CD4-positive, alpha-beta T cell treated with Interleukin-15 for 1 hour (primary cell): ENCODE results near the gene GMNN.
"Not testable (repeated sequence)": the region's sequence is repeated elsewhere in the genome, so short reads cannot be mapped to it uniquely, and the experiment has no call there.

Source experiments
- DNase-seq: peaks from one replicate; pipeline ENCODE4 v3.0.0-alpha.2; 2020

GMNN gene

DNA sequence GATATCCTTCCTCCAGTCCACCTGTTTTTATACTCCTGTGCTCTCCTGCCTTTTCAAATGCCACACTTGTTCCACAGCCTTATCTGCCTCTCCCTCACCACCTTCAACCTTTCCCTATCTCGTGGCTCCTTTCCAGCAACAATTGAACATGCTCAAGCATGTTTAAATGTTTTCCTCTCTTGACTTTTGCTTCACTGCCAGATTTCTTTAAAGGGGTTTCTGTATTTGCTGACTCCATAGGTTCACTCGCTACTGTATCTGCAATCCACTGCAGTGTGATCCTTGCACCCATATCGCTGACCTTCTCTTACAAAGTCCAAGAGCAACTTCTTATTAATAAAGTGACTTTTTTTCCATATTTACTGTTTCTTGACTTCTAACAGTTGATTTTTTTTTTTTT, 11.2 kb upstream of the GMNN start:
- no peak for DNase-seq

DNA sequence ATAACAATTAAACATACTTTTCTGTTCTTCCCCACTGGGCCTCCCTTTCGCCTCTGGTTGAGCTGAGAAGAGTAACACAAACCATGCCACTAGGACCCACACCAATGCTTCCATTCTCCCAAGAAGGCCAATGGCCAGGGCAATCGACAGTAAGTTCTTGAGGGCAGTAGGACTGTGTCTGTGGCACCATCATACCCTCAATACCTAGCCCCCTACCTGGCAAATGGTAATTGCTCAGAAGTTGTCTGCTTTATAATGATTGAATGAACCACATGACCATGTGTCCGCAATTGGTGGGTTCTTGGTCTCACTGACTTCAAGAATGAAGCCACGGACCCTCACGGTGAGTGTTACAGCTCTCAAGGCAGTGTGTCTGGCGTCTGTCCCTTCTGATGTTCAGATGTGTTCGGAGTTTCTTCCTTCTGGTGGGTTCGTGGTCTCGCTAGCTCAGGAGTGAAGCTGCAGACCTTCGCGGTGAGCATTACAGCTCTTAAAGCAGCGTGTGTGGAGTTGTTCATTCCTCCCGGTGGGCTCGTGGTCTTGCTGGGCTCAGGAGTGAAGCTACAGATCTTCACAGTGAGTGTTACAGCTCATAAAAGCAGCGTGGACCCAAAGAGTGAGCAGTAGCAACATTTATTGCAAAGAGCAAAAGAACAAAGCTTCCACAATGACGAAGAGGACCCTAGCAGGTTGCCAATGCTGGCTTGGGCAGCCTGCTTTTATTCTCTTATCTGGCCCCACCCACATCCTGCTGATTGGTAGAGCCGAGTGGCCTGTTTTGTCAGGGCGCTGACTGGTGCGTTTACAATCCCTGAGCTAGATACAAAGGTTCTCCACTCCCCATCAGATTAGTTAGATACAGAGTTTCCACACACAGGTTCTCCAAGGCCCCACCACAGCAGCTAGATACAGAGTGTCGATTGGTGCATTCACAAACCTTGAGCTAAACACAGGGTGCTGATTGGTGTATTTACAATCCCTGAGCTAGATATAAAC, 9.6 kb upstream of the GMNN start:
- not testable (repeated sequence) for DNase-seq

DNA sequence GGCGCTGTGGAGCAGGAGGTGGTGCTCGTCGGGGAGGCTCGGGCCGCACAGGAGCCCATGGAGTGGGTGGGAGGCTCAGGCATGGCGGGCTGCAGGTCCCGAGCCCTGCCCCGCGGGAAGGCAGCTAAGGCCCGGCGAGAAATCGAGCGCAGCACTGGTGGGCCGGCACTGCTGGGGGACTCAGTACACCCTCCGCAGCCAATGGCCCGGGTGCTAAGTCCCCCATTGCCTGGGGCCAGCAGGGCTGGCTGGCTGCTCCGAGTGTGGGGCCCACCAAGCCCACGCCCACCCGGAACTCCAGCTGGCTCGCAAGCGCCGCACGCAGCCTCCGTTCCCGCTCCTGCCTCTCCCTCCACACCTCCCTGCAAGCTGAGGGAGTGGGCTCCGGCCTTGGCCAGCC, 8.8 kb upstream of the GMNN start:
- DNase-seq = not testable (repeated sequence)

DNA sequence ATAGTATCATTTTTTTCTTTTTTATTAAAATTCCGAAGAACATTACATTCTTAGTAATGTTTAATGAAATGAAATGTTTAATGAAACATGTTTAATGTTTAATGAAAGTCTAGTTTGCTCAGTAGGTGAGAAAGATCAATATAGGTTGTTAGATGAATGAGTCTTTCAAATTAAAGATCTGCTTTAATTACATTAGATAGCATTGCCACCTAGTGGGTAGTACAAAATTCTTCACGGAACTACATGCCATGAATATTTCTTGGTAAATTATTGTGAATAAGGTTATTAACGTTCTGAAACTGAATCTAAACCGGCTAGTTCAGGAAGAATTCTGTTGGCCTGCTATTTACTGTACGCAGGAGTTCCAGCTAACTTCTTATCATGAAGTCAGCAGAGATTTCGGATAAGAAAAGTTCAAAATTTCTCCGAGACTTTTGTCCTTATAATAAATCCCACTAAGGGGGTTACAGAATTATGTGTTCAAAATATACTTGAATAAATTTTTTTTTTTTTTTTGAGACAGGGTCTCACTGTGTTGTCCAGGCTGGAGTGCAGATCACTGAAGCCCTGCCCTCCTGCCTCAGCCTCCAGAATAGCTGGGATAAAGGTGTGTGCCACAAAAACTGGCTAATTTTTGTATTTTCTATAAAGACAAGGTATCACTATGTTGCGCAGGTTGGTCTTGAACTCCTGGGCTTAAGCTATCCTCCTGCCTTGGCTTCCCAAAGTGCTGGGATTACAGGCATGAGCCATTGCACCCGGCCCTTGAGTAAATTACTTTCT, 7.9 kb upstream of the GMNN start:
- DNase-seq = no peak

DNA sequence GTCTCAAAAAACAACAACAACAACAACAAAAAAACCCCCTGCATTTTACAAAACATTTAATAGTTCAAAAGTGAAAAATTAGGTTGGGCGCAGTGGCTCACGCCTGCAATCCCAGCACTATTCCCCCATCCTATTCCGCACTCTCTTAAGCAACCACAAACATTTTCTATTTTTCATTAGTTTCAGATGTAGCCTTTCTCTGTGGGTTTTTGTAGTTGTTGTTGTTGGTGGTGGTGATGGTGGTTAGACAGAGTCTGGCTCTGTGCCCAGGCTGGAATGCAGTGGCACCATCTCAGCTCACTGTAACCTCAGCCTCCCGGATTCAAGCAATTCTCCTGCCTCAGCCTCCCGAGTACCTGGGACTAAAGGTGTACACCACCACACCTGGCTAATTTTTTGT, 6.4 kb upstream of the GMNN start:
- DNase-seq = no peak

DNA sequence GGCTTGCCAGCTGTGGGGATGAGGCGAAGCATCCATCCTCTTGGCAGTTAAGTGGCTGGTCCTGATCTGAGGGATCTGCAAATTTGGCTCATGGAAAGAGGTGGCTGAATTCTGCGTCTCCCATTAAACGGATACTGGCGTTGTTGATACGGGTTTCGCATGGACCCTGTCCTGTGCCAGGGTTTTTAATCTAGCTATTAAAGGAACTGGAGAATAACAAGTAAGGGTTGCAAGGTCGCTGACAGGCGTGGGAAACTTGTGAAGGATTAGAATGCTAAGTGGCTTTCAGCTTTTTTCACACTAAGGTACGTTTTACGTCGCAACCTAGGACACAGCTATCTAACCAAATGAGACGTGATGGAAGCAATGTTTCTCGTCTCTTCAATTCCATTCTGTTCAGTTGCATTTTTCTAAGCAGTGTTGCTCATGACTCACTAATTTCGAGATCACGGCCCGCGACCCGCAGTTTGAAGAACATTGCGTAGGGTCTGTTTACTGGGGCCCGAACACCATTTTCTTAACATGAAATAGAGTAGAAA, 852 bp downstream of the GMNN start:
- no peak for DNase-seq

DNA sequence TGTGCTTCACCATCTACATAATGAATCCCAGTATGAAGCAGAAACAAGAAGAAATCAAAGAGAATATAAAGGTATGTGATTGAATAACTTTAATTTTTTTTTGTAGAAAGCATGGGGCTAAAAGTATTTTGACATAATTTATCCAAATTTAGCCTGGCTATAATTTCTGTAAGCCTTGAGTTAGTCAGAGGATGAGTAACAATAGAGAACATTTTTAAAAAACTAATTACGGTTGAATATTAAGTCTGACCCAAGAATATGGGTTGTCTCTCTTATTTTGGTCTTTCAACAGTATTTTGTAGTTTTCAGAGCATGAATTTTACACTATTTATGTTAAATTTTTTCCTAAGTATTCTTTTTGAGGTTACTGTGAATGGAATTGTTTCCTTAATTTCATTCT, 2.5 kb downstream of the GMNN start:
- no peak for DNase-seq

DNA sequence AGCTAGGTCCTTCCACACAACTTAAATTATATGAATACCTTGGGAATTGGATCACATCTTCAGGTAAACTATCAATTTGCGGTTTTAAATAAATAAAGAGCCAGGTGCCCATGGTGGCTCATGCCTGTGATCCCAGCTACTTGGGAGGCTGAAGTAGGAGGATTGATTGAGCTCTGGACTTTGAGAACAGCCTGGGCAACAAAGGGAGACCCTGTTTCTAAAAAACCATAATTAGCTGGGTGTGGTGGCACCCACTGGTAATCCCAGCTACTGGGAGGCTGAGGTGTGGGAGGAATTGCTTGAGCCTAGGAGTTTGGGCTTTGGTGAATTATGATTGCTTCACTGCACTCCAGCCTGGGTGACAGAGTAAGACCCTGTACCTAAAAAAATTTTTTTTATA, 3.4 kb downstream of the GMNN start:
- DNase-seq = no peak

DNA sequence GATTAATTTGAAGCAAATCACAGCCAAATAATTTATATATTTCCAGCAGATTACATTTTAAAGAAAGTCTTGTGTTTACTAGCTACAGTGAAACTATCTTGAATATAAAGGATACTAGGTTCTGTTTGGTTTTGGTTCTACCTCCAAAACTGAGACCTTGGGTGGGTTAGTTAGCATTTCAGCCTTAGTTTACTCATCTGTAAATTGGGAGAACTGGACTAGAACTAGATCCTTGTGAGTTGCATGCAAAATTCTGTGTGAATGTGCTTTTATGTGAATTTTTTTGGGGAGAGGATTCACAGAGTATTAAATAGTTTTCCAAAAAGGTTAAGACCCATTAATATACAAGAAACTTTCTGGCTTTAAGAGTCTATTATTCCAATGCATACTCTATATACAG, 4.1 kb downstream of the GMNN start:
- DNase-seq = no peak

DNA sequence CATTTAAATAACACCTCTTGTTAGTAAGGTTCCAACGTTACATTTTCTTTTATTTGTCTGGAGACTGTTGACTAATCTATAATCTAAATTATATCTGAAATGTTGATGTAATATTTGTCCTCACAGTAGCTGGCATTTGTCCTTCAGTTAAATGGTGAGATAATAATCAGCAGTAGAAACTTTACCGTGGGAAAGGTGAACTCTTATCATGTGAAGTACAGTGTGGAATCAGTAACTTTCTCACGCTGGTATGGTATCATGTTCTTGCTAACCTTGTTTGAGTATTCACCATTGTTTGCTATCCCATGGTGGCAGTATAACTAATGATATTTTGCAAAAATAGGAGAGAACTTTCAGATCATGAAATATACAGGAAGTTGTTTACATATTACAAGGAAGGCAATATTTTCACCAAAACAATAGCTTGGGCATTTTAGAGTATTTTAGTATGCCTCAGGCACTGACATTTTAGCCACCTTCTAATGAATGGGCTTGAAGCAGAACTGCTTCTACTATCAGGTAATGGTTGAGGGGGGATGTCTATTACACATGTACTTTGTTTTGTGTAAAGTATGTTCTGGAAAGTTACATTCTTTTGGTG, 4.8 kb downstream of the GMNN start:
- no peak for DNase-seq

DNA sequence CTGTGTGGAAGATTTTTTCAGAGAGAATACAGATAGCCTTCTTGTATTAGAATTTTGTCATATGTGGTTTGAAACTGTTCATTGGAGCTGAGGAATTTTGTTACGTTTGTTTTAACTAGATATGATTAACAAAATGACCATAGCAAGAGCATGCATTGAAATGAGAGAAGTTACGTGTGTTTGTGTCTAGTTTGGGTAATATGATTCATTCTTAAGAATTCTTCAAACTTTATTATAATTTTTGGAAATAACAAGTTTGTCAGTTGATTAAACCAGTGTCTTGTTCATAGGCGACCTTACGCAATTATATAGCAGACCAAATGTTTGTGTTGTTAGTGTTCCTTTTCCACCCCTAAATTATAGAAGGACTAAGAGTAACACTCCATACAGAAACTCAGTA, 5.5 kb downstream of the GMNN start:
- DNase-seq = no peak

DNA sequence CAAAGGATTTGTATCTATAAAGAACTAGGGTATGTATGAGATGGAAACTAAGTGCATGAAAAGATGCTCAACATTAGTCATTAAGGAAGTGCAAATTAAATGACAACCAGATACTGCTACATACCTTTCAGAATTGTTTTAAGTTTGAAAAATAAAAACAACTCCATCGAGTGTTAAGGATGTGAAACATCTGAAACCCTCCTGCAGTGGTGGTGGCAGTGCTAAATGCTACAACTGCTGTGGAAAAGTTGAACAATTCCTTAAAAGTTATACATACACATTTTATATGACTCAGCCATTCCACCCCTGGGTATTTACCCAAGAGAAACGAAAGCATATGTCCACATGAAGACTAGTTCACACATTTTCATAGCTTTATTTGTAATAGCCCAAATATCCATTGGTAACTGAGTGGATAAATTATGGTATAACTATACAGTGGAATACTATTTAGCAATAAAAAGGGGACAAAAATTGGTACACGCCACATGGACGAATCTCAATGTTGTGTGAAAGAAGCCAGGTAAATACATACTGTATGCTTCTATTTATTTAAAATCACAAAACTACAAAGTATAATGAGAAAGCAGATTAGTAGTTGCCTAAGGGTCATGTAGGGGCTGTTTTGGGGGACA, 13.4 kb downstream of the GMNN start:
- no peak for DNase-seq

DNA sequence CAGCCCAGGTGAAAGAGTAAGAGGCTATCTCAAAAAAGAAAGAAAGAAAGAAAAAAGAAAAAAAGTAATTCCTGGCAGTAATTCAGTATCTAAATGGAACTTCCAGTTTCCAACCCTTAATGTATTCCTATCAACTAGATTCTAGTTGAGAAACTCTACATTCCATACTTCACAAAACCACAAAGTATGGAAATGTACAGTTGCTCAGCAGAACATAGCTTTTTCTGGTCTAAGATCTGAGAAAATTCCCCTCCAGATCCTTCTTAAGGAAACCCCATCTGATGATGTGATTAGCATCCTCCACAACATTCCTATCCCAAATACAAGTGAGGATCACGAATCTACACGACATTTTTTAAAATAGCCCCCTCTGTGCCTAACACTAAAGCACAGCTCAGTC, 20.4 kb downstream of the GMNN start:
- DNase-seq = no peak

DNA sequence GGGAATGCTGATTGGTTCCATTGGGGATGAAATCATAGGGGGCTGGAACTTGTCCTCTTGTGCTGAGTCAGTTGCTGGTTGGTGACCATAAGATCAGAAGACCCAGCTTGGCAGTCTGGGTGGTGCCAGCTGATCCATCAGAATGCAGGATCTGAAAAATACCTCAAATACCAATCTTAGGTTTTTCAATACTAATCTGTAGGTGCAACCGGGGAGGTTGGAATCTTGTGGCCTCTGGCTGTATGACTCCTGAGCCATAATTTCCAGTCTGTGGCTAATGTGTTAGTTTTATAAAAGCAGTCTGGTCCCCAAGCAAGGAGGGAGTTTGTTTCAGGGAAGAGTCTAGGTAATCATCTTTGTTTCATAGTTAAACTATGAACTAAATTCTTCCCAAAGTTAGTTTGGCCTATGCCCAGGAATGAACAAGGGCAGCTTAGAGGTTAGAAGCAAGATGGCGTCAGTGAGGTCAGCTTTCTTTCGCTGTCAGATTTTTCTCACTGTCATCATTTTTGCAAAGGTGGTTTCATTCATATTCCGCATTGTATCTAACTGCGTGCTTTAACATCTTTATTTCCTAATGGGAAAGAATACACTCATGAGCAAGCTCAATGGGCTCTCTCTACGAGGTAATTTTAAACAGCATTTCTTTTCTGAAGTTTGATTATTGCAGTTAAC, 22.0 kb downstream of the GMNN start:
- no peak for DNase-seq

DNA sequence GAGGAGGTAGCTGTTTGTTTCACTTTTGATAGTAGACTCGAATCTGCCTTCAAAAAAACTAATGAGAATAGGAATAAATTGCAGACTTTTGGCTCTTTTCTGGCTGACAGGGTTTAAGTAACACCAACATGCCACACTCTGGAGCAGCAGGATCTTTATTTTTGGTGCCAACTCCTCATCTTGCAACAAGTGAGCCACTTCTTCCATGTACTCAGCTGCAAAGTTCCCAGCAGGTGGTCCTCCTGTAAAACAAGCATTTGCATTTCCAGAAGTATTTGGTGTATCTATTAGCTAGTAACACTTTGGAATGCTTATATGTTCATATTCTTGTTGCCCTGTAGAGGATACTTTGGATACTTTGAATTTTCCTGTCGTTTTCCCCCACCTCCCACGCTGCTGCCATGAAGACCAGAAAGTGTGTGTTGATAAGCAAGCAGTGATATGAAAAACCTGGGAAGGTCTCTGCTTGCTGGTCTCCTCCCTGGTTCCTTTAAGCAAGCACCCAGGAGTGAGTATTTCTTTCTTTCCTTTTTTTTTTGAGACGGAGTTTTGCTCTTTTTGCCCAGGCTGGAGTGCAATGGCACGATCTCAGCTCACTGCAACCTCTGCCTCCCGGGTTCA, 23.0 kb downstream of the GMNN start:
- no peak for DNase-seq

DNA sequence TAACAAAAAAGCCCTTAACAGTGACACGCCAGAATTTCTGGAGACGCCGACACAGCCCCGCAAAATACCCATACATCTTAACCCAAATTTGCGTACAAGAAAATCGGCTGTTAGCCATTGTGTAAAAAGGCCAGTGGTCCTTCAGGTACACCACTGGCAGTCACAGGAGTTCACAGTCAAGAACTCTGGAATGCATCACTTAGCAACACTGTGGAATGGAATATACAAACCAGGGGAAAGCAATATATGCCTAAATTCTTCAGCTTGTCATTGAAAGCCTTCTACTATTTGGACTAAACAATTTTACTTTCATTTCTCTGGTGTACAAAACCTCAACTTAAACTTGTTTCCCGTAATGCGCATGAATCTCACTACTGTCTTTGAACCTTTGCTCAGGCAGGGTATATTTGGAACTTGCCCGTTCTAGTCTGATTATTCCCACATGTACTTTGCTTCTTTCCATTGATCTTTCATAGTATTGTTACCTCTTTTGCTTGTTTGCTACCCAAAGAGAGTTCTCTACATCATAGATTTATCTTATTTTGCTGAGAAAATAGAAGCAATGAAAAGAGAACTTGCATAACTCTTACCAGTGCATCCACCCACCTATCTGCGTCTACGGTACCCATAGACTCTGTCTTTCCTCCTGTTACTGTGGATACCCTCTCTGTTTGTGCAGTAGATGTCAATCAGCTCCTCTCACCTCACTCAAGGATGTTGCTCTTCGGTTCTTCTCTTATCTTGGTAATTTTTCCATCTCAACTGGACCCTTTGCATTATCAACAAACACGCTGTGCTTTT, 24.2 kb downstream of the GMNN start, which contains the start of gene ARMH2:
Gene ARMH2 (minus strand): TSS at position 178 of the 801 bp plus-strand sequence. CDS start 60 bp downstream, at position 118.
- no peak for DNase-seq

DNA sequence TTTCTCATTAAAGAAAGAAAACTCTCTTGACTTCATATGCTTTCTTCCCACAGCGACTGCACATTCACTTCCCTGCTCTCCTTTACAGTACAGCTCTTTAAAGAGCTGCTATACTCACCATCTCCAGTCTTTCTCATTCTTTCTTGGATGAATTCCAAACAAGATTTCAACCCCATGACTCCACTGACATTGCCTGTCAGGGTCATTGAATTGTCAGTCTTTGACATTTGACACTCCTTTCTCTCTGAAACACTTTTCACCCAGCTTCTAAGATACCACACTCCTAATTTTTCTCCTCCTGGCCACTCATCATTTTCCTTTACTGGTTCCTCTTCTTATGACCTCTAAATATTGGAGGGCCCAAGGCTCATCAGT, 24.8 kb downstream of the GMNN start:
- no peak for DNase-seq

DNA sequence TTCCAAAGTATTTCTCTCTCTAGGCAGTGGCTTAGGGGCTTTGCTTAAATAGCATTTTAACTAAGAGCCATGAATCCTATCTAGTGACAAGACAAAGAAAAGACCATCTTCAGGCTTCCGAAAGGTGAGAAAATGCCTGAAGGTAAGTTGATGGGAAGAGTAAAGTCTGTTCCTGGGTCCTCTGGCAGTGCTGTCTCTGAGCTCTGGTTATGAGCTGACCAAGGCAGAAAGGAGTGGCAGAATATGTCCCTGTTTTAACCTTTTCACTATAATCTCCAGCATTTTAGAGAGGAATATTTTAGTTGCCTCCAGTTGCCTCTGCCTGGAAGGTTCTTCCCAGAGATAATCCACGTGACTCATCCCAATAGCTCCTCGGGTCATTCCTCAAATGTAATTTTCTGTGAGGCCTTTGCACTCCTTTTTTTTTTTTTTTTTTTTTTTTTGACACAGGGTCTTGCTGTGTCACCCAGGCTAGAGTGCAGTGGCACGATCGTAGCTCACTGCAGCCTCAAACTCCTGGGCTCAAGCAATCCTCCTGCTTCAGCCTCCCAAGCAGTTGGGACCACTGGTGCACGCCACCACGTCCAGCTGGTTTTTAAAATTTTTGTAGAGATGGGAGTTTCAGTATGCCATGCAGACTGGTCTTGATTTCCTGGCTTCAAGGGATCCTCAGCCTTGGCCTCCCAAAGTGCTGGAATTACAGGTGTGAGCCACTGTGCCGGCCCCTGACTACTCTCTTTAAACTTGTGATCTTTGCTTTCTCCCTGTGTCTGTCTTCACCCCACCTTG, 27.7 kb downstream of the GMNN start:
- DNase-seq = no peak

DNA sequence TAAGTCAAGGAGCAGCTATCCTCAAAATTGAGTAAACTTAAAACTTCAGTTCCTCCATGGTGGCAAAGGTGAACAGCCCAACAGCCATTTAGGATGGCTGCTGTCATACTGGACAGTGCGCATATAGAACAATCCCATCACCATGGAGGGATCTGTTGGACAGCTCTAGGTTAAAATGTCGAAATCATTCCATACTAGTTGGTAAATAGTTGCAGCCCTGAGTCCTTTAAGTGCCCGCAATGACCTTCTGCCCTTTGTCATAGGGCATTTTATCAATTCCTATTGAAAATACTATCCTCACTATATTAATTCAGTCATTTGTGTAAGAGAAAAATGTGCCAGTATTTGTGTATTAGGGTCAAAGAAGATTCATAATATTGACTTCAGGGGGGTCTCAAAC, 32.8 kb downstream of the GMNN start:
- no peak for DNase-seq

DNA sequence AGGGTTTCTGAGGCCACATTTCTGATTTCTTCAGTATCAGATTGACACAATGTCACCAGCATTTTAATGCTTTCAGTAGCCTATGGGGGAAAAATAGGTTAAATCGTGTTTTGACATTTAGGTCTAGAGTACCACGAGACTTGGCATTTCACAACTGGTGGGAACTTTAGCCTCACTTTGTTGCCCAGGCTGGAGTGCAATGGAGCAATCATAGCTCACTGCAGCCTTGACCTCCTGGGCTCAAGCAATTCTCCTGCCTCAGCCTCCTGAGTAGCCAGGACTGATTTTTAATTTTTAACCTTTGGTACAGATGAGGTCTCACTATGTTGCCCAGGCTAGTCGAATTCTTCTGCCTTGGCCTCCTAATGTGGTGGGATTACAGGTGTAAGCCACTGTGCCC, 35.0 kb downstream of the GMNN start:
- DNase-seq = no peak
